Hypothalamus (tissue), 51 donors: Measurements from ENCODE around the gene KLHDC10.
"Not testable (repeated sequence)": the region's sequence is repeated elsewhere in the genome, so short reads cannot be mapped to it uniquely, and the experiment has no call there.

Source experiments
- DNase-seq, 51 donors: peaks; one replicate each; lab custom pipeline; 2025; lab: John Stamatoyannopoulos, UW

KLHDC10 gene

DNA sequence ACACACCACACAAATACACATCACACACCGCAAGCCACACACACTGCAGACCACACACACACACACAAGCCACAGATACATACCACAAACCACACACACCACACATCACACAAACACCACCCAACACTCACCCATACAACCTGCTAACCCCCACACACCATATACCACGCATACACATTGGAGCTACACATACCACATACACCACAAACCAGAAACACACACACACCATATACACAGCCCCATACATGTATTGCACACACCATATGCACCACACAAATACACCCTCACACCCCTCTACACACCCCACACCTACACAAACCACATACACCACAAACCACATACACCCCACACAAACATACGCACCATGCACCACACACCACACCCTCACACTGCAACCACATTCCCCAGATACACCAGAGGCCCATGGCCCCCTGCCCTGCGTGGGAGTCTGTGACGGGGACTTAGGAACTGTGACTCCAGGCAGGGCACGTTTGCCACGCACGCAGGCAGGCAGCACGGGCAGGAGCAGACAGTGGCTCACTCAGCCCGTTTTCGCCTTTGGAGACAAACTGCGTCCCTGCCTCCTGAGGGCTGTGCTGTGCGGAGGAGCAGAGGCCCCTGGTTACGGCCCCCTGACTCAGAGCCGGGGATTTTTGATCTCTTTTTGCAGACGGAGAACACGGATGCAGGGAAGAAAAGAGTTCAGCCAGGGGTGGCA, 82.3 kb downstream of the KLHDC10 start:
- no peak for DNase-seq

DNA sequence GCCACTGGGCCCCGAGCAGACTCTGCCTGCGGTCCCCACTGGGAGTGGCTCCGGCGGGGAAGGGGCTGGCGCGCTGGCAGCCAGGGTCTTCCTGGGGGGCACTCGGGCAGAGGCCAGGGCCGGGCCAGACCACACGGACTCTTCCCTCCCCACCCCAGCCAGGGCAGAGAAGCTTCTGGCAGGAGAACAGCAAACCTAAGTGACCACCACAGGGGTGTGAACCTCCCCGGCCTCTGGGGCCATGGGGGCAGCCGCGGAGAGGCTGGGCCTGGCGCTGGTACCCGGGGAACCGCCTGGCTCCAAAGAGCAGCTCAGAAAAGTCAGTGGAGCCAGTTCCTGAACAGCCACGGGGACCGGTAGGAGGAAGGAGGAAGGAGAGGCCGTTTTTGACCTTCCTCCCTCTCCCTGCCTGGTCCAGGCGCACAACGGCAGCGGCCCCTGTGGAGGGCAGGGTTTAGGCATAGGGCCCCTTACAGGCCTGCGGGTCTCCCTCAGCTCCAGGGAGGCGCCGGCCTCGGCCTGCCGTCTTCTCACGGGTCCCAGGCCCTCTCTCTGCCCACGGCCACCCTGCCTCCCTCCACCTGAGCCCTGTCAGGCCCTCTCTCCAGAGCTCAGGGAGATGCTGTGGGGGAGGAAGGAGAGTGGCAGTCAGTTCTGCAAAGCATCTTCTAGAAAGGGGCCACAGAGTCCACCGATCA, 83.0 kb downstream of the KLHDC10 start:
- DNase-seq, result no peak

DNA sequence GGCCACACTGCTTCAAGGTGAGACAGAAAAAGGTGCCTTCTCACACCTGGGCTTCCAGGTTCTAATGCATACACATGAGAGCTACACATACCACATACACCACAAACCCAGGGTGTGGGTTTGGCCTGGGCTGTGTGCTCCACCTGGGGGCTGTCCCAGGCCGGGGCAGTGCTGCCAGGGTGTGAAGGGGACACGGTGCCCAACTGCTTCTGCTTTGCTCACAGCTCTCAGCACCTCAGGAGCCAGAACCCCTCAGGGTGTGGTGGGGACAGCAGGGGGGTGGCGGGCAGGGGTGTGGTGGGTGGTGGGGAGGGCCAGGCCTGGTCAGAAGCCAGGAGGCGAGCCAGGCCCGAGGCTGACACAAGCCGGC, 83.8 kb downstream of the KLHDC10 start:
- DNase-seq, result no peak

DNA sequence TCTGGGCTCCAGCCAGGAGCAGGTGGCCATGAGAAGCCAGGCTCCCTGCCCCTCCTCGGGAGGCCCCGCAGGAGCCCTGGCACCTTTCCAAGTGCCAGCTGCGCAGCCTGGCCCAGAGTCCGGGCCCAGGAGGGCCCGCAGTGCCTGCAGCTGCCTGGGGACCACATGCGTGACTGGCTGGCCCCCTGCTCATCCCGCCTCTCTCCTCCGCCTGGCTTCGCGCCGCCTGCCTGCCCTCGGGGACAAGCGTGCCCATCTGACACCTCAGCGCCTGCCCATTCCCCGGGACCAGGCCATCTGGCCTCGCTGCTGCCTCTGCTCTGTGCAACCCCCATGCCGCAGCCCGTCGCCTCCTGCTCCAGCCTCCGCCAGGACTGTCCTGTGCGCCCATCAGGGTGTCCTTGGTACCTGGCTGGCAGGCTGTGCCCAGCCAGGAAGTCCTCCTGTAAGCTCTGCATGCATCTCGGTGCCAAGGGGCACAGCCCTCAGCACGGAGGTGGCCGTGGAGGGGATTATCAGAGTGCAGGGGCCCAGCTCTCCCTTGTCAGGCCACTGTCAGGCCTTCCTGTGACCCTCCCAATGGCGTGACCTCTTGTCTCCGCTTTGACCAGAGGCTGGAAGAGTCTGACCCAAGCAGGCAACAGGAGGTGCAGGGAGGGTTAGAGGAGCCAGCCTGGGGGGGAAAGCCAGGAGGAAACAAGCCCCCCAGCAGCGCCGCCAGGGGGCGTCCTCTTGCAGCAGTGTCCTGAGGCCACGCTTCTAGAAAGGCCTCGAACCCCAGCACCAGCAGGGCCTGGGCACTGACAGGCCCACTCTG, 84.4 kb downstream of the KLHDC10 start:
- DNase-seq, result peak in 19 of 51 donors; percentile 13 to 64 (median 36)

DNA sequence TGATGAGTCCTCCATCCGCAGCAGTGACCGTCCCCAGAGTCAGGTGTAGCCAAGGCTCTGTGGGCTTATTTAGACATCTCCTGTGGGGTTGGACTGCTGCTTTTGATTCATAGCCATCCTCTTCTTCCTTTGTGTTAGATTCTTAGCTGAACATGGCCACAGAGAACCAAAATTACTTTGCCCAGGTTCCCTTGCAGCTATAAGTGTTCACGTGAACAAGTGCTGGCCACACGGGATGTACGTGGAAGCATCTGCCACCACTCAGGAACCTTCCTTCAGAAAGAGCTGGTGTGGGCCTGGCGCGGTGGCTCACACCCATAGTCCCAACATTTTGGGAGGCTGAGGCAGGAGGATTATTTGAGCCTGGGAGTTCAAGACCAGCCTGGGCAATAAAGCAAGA, 85.8 kb downstream of the KLHDC10 start:
- no peak for DNase-seq

DNA sequence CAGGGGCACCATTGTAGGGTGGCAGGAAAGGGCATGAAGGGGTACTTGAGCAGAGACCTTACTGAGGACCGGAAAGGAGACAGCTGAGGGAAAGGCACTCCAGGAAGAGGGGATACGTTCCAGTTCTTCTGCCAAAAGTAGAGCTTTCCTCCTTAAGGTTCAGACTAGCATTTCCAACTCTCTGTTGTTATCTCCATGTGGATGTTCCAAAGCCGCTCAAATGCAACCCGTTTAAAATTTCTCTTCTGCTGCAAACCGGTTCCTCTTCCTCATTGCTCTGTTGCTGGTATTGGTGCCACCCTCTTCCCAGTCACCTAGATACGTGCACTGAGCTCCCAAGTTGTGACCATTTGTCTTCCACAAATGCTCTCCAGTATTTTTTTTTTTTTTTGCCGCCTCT, 87.4 kb downstream of the KLHDC10 start:
- DNase-seq, result no peak

DNA sequence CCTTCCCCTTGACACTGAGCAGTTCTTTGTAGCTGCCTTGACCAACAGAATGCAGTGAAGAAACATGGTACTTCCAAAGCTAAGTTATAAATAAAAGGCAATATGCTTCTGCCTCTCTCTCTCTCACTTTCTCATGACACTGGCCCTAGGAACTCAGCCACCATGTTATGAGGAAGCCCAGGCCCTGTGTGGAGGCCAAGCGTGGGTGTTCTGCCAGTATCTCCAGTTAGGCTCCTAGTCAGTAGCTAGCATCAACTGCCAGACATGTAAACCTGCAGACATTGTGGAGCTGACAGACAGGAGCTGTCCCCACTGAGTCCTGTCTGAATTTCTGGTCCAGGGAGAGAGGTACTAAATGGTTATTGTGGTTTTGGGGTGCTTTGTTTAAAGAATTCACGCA, 89.7 kb downstream of the KLHDC10 start:
- DNase-seq, result no peak

DNA sequence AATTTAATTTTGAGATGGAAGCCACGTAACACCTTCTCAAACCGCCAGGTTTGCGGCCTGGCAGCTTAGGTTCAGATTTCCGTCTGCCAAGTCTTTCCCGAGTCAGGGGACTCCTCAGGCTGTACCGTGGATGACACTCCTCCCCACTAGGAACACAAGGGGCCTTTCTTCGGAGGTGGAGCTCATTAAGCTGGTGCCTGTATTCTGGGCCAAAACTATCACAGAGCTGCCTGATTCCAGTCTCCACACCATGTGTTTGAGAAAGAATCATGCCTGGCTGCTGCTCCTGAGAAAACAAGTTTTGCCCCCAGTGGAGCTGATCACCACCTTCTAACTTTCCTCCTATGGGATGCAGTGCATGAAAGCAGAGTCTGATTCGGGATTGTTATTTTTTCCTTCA, 90.1 kb downstream of the KLHDC10 start:
- no peak for DNase-seq

DNA sequence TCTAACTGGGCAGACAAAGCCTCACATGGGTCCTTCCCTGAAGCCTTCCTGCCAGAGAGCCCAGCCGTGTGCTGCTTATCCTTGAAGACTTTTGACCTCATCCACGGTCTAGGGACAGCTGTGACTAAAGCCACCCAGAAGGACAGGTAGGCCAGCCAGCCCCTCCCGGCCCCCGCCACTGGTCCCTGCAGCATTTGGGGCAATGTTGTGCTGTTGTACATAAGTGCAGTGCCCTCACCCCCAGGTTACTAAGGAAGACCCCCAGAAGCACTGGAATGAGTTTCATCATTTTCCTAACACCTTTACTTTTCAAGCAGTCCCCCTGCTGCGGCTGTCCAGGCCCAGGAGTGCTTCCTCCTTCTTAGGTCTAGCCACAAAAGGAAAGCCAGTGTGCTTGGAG, 91.9 kb downstream of the KLHDC10 start:
- no peak for DNase-seq

DNA sequence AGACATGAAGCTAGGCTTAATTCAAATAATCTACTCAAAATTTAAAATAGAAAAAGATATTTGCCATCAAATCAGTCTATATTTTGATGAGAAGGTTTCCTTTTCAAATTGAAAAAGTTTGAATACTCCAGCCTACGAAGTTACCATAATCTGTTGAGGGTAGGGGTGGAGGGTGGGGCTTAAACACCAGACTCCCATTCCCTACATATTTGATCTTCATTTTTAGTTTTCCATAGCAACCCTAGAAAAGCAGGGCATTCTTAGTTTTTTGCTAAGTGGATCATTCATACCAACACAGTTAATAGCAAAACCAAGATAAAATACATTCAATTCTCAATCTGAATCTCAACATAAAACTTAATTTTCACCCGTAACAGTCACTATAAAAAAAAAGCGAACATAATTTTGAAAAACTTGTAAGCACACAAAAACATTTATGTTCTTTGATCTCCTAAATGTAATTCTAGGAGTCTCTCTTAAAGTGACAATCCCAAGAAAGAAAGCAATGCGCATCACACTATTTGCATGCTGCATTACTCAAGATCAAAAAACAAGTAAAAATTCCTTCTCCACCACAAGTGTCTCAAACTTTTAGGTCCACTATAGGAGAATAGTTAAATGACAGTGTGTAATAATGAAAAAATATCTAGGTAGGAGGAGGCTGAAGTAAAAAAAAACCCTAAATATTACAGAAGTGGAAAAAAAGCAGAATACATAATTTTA, 104.1 kb downstream of the KLHDC10 start:
- DNase-seq, result no peak

DNA sequence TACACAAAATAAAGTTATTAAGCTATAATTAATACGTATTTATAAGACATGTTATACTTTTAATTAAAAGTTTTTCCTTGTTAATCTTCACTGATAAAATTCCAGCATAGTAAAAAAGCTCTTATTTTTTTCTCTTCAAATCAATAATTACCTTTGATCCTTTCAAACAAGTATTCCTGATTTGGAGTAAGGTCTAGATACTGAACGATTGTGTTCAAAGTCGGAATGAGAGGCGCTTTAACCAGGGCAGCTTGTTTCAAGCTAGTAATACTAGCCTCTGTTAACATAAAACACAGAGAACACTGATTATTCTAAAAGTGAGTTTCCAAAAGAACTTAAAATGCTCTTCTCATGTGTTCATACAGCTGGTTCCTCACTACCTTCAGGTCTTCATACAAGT, 107.9 kb downstream of the KLHDC10 start:
- DNase-seq, result no peak

DNA sequence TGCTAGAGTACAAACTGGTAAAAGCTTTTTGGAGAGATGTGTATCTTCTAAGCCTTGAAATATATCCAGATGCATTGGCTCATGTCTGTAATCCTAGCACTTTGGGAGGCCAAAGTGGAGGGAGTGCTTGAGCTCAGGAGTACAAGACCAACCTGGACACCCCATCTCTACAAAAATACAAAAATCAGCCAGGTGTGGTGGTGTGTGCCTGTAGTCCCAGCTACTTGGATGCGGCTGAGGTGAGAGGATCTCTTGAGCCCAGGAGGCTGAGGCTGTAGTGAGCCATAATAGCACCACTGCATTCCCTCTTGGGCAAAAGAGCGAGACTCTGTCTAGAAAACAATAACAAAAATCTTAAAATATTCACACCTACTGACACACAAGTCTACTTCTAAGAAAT, 109.3 kb downstream of the KLHDC10 start:
- no peak for DNase-seq

DNA sequence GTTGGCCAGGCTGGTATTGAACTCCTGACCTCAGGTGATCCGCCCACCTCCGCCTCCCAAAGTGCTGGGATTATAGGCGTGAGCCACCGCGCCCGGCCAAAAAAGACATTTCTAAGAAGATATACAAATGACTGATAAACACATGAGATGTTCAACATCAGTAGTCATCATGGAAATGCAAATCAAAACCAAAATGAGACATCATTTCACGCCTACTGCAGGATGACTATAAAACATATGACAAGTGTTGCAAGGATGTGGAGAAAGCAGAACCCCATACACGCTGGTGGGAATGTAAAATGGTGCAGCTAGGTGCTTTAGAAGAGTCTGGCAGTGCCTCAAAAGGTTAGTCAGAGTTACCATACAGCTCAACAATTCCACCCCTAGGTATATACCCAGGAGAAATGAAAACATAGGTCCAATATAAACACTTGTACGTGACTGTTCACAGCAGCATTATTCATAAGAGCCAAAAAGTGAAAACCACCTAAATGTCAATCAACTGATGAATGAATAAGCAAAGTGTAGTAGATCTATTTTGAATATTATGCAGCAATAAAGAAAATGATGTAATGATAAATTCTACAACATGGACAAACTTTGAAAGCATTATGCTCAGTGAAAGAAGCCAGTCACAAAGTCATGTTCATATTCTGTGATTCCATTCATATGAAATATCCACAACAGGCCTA, 110.4 kb downstream of the KLHDC10 start:
- DNase-seq, result no peak

DNA sequence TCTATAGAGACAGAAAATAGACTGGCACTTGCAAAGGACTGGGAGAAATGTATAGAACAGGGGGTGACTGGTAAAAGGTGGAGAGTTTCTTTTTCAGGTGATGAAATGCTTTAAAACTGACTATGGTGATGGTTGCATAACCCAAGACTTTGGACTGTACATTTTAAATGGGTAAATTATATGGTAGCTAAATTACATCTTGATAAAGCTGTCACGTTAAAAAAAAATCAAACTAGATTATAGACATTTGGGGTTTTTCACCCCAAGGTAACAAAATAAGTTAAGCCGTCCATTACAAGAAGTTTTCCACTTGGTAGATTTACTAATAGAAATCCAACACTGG, 110.9 kb downstream of the KLHDC10 start:
- DNase-seq, result no peak

DNA sequence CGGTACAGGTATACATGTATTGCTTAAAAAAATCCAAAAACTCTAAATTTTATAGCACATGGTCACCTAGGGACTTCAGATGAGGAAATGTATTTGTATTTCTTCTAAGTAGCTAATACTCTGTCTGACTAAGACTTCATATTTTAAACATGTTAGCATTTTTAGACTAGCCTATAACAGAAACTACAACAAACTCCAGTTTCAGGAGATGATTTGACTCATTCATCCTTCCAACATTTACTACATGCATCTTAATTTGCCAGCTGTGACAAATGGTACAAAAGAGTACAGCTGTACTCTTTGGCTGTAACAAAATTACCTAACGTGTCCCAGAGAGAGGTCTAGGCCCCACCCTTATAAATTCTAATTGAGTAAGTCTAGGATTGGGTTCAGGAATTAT, 112.7 kb downstream of the KLHDC10 start:
- no peak for DNase-seq

DNA sequence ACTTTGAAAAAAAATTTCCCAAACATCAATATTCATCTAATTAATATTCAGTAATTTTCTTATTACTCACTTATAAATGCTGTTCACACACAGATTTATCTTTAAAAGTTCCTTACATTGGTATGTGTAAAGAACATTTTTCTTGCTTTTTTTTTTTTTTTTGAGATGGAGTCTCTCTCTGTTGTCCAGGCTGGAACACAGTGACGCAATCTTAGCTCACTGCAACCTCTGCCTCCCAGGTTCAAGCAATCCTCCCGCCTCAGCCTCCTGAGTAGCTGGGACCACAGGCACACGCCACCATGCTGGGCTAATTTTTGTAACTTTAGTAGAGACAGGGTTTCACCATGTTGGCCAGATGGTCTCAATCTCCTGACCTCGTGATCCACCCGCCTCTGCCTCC, 114.0 kb downstream of the KLHDC10 start:
- DNase-seq, result not testable (repeated sequence)
